GM19397 (cell line): Measurements from ENCODE around the gene DEUP1.

ENCODE experiments used
- ATAC-seq: cut with Tn5 transposase; IDR thresholded peaks from one replicate; pipeline ENCODE4 v1.9.1; 2021; ENCODE audit warnings: mild to moderate bottlenecking, moderate library complexity; ENCODE audit not compliant: unreplicated experiment

The DEUP1 gene

DNA sequence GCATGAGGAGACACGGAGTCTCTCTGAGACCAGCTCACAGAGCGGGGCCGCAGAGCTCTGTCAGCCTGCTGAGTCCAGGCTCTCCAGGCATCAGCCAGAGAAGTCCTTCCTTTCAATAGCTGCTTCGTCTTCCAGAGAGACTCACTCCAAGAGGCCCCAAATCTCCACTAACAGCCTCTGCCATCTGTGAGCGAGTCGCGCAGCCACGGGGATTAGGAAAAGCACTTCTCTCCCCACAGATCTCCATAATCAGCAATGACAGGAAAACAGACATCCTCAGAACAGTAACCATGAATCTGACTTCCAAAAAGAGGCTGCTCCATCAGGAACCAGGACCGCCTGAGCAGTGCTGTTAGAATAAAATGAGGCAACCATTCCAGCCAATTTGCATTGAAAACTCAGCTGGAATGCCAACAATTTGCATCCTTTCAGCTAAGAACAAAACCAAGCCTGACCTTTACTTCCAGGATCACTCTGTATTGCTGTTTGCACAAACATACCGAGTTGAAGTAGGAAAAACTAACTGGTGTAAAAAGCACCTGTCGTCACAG, 147.2 kb downstream of the DEUP1 start:
- ATAC-seq: no peak

DNA sequence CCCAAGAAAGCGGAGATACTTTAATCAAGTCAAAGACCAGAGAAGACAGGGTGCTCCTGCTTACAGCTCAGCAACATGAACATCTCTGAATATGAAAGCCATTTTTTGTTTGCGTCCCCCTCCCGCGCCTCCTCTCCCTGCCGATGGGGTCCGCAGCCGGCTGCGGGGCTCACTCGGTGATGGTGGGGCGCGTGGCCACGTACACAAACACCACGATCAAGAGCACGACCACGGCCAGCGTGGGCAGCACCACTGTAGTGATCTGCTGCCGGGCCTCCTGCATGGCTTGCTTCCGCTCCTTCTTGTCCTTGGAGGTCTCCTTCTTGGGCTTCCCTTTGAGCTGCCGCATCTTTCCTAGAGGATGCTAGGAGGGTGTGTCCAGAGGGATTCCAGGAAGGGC, 148.3 kb downstream of the DEUP1 start:
- ATAC-seq: no peak

DNA sequence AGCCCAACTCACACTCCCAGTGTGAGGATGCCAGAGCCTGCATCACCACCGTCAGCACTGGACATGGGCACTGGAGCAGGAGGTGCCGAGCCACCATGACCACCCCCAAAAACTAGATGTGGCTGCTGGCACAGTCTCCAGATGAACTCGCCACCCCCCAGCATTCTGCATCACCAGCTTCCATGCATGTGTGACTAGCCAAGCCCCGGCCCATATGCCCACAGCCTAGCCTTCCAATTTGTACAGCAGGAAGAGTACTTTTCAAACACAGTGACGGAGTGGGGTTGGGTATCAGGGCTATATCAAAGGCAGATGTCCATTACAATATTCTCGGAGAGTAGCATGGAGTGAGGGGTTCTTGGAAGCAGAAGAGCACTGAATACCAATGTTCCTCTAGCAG, 149.7 kb downstream of the DEUP1 start:
- no peak for ATAC-seq

DNA sequence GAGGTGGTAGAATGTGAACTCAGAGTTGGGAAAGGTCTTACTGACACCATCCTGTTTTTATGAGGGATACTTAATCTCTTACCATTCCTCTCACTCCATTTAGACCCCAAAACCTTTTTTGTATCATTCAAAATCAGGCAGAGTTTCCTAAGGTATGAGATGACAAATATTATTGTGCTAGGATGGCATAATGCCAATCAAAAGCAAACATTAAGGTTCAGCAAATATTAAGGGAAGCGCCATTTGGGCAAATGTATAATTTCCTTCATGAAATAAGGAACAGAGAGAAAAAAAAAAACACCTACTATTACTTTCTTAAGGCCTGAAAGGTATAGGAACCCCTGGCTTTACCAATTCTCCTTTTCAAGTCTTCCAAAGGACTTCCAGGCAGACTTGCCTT, 150.2 kb downstream of the DEUP1 start:
- ATAC-seq: no peak

DNA sequence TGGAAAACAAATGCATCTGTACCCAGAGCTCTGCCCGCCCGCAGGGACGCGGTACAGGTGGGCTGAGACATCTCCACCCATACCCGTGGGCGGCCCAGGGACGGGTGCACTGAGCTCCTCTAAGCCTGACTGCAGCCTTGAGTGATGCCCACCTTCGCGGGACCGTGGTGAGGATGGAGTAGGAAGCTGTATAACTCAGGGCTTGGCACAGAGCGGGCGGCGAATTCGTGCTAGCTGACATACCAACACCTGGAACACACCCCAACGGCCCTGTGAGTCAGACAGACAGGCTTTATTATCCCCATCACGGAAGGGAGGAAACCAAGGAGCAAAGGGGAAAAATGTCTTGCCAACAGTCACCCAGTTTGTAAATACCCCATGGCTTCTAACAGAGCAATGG, 150.7 kb downstream of the DEUP1 start:
- no peak for ATAC-seq

DNA sequence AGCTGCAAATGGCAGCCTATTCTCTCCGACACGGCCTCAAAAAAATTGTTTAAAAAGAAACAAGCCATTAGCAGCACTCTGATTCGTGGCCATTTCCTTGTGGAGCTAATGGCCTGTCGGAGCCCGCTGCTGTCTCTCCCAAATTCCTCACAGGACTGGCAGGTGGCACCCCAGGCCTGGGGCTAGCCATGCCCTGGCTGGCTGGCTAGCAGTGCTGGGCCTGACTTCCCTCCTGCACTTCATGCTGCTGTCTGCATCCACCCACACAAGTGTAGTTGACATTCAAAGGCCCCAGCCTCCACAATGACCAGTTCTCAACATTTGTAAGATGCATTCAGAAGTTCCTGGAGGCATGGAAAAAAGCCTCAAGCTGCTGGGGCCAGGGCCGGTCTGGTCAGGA, 151.2 kb downstream of the DEUP1 start:
- ATAC-seq: no peak

DNA sequence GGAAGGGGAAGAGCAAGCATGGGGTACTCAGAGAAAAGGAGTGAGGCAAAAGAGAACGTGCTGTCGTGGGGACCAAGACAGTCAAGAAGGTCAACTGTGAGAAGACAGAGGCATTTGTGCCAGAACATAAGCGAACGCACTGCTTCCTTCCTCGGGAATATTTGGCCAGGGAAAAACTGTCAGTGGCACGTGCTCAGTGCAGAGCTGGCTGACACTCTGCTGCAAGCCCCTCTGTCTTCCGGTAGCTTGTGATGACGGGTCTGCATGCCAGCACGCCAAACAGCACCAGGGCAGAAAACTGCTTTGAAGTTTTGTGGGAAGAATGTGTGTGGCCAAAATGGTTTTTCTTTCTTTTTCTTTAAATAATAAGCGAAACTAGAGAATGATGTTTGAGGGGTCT, 152.0 kb downstream of the DEUP1 start:
- no peak for ATAC-seq

DNA sequence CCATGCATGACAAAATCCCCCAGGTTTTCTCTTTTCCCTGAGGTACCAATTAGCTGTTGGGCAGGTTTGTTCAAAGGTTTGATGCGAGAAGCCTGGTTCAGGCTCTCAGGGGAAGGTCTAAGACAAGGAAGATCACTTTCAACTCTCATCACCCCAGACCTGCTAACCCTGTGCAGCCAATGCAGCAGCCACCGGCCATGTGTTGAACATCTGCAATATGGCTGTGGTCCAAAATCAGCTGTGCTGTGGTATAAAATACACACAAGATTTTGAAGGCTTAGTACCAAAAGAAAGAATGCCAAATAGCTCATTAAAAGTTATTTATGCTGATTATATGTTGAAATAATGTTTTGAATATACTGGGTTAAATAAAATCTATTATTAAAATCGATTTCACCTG, 154.2 kb downstream of the DEUP1 start:
- ATAC-seq: no peak

DNA sequence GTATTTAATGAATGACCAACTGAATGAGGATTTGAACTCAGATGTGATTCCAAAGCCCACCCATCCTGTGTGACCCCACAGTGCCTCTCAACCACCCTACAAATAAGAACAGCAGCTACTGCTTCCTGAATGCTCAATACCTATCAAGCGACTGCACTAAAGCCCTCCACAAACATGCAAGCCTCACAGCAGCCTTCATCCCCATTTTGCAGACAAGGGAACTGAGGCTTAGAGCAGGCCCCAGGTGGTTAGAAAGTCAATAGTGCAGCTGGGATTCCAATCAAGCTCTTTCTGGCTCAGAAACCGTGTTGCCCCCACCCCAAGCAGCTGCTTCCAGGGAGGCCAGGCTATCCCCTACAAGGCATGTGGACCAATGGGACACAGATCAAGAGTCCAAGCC, 155.4 kb downstream of the DEUP1 start:
- no peak for ATAC-seq

DNA sequence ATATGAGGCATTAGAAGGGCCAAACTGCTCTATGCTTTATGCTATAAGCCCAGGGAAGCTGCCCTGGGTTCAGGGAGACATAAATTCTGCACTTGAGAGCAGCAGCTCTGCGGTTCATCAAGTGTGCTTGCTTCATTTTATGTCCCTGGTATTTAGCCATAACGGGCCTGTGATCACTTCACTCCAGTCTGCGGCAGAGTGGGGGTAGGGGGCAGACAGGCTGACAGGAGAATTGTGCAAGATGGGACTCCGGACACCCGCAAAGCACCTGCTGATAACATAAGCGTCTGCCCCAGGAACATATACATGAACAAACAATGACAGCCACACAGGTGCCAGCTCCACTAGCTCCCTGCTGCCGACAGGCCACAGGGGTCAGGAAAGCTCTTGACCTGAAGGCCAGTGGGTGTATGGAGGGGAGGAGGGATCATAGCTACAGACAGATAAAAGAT, 156.5 kb downstream of the DEUP1 start:
- ATAC-seq: no peak
